H4 (cell line): ENCODE measurements around the gene CAPN15. TPM values are rescaled to one million over a fixed set of nuclear protein-coding genes. Genes with fewer than 3 reads are reported as not detected.
A peak's percentile ranks its signal among the peaks of the same experiment; 100 is the strongest.

Experiments
- DNase-seq: peaks from one replicate; pipeline ENCODE4 v3.0.0-alpha.2; 2015; ENCODE audit warnings: low spot score
- total RNA-seq: library from RNA; depleted of rRNA; stranded (reverse); fragments of >200 nt; shearing (Covaris generic); gene quantifications from 2 replicates; pipeline ENCODE4 v1.2.3, GENCODE V29; 2014

CAPN15 gene
- total RNA-seq, 1 experiment from 2014 or later = 4.4 TPM

GRCh38 chr16:577796-578195 is 50.3 kb downstream of the CAPN15 start:
- no peak for DNase-seq

GRCh38 chr16:578232-578869 is 50.8 kb downstream of the CAPN15 start:
- no peak for DNase-seq

- no peak for DNase-seq
Measured at GRCh38 chr16:578870-579405, 51.4 kb downstream of the CAPN15 start.

GRCh38 chr16:580141-580945 is 52.8 kb downstream of the CAPN15 start:
- no peak for DNase-seq

DNA sequence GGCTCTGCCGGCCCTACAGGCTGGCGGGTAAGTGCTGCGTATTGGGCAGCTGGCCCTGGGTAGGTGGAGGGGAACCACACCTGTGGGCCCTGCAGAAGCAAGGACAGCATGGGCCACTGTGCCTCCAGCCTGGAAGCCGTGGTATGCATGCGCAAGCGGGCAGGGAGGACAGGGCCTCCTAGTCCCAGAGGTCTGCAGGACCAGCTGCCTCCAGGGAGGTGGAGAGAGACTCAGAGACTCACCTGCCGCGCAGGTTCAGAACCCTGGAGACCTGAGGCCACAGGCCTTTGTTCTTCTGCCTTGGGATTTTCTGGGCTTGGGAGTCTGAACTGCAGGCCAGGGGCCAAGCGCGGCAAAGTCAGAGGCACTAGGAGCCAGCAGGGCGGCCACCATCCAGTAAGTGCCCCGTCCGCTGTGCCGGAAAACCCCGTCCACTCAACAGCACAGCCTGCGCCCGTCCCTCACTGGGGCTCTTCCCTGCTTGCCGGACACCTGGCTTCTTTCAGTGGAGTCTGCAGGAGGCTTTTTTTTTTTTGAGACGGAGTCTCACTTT is 53.5 kb downstream of the CAPN15 start:
- no peak for DNase-seq

GRCh38 chr16:582218-582613 is 54.7 kb downstream of the CAPN15 start:
- no peak for DNase-seq

DNA sequence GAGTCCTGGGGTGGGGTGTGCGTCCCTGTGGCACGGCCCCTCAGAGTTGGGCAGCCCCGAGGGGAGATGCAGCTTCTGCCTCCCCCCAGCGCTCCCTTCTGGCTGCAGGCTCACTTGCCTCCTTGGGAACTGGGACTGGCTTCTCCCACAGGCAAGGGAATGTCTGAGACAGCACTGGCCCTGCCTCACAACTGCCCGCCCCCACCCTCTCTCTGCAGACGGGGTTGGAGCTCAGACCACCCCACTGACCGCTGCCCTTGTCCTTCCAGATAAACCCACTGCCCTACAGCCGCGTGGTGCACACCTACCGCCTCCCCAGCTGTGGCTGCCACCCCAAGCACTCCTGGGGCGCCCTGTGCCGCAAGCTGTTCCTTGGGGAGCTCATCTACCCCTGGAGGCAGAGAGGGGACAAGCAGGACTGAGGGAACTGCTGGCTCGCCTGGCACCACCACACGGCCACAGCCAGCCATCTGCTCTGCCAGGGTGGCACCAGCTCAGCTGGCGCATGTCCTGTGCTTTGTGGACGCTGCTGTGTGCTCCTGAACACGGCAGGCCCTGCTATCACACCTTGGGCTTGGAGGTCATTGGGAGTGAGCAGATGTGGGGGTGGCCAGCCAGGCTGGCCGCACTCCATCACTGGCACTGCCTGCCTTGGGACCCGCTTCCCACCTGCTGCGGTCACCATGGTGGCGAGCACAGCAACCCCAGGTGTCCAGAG is 55.3 kb downstream of the CAPN15 start:
- no peak for DNase-seq

GRCh38 chr16:583470-583814 is 55.9 kb downstream of the CAPN15 start:
- DNase-seq = no peak

GRCh38 chr16:583815-584591 is 56.5 kb downstream of the CAPN15 start:
- no peak for DNase-seq

DNA sequence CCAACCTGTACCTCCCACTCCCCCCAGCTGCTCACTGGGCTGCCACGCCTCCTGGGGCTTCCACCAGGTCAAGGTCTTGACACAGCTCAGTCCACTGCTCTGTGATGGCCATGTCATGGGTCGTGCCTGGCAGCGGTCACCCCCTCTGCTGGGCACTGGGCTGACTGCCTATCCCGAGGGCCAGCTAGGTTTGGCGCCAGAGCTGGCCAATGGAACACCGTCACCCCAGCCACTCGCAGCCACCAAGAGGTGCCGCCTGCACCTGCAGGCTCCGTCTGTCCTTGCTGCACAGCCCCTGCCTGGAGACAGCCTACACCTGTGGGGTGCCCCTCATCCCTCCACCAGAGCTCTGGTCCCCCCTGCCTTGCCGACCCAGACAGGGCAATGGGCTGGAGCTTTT is 57.8 kb downstream of the CAPN15 start:
- no peak for DNase-seq

DNA sequence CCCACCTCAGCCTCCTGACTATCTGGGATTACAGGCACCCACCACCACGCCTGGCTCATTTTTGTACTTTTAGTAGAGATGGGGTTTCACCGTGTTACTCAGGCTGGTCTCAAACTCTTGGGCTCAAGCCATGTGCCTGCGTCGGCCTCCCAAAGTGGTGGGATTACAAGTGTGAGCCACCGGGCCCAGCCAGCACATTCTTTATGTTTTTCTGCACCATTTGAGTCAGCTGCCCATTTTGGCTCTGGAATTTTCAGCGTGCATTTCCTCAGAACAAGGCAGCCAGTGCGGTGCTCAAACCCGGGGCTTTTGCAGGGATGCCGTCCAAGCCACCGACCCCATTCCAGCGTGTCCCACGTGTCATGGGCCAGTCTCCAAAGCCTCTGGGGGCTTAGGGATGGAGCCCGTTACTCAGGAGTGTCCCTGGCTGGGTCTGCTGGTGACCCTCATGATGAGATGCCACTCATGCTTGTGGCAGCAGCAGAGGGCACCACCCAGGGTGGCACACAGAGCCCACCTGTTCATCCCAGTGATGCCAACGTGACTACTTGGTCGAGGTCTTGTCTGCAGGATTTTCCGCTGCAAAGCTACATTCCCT is 58.6 kb downstream of the CAPN15 start:
- DNase-seq = no peak

DNA sequence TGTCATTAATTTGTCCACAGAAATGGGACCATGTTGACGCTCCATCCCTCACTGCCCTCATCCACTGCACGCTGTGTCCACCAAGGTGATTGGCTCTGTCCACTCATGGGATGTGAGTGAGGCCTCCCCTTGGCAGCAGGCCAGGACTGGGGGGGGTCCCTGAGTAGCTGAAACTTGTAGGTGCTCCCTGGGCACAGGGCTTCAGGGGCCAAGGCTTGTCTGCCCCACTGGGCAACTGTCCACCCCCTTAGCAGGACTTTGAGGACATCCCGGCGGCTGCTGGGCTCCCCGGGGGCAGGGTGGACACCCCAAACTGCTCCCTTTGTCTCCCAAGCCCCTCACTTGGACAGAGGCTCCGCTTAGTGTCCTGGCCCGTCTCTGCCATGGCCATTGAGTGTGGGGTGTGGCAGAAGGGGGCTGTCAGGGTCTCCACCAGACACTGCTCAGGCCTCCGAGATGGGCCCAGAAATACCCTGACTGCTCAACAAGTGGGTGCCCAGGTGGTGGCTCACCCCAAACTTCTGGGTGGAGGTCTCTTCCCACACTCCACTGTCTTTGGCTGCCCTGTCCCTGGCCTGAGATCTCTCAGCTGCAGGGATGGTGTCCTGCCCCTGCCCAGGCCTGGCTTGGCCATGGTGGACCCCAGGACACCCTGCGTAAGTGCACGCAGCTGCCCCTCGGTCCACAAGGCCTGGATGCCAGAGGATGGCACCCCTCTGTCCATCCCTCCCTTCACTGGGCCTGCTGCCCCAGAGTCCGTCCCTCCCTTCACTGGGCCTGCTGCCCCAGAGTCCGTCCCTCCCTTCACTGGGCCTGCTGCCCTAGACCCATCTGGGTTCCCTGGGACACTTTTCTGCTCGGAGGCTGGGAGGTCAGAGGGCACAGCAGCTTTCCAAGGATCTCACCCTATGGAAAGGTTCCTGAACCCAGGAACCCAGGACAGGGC is 59.4 kb downstream of the CAPN15 start:
- no peak for DNase-seq

DNA sequence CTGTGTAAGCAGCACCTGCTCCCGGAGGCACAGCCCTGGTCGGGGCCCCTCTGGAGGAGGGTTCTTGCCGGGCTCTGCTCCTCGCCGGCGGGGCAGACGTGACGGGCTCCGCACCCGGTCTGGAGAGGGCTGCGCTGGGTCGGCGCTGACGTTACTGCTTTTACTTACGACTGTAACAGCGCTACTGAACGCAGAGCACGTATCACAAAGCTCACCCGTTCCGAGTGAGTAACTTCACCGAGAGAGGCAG is 61.1 kb downstream of the CAPN15 start:
- no peak for DNase-seq

GRCh38 chr16:588889-589657 is 61.6 kb downstream of the CAPN15 start:
- peak; percentile 81 for DNase-seq

DNA sequence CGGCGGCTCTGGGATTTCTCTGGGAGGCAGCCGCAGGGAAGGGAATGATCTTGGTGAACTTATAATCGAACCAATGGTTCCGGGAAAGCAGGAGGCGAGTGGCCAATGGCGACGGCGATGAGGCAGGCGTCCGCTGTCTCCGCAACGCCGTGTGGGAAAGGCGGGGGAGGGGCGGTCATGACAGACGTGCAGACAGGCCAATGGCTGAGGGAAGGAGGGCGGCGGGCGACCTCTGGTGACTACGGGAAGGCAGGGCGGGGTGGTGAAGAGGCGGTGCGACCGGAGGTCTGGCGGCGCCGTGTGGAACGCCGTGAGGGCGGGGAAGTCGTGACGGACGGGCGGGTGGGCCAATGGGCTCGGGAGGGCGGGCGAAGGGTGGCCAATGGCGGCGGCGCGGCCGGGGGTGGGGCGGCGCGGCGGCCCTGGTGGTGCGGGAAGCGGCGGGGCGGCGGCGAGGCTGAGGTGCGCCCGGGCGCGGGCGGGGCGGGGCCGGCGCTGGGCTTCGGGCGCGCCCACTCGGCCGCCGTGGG is 62.2 kb downstream of the CAPN15 start, which contains the start of gene RAB40C:
TSS of gene RAB40C (plus strand) at position 409 of the 530 bp plus-strand sequence. CDS start 226 bp downstream, outside the sequence.
- peak; percentile 94 for DNase-seq

DNA sequence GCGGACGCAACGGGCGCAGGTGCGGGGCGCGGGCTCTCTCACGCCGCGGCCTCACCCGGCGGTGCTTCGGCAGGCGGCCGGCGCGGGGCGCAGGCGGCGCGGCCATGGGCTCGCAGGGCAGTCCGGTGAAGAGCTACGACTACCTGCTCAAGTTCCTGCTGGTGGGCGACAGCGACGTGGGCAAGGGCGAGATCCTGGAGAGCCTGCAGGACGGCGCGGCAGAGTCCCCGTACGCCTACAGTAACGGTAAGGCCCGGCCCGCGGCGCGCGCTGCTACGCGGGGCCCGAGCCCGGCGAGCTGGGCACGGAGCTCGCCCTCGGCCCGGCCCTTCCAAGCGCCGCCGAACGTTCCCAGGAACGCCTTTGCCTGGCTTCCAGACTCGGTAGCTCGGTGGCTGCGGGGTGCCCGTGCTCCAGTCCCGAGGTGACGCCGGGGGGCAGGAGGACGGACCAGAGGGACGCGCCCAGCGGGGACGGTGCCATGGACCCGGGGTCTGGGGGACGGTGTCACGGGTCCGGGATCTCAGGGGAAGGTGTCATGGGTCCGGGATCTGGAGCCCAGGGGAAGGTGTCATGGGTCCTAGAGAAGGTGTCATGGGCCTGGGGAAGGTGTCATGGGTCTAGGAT is 62.8 kb downstream of the CAPN15 start:
- DNase-seq = no peak

DNA sequence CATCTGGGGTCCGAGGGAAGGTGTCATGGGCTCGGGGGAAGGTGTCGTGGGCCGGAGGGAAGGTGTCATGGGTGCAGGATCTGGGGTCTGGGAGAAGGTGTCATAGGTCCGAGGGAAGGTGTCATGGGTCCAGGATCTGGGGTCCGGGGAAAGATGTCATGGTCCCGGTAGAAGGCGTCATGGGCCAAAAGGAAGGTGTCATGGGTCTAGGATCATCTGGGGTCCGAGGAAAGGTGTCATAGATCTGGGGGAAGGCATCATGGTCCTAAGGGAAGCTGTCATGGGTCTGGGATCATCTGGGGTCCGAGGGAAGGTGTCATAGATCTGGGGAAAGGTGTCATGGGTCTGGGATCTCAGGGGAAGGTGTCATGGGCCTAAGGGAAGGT is 63.3 kb downstream of the CAPN15 start:
- DNase-seq = no peak

DNA sequence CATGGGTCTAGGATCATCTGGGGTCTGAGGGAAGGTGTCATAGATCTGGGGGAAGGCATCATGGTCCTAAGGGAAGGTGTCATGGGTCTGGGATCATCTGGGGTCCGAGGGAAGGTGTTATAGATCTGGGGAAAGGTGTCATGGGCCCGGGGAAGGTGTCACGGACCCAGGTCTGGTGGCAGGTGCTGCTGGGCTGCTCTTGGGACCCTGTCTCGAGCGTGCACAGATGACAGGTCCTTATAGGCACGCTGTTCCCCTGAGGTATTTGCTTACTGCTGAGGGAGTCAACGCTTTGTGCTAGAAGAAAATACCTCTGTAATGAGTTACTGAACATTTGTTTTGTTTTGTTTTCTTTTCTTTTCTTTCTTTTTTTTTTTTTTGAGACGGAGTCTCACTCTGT is 63.7 kb downstream of the CAPN15 start:
- DNase-seq = no peak
